HepG2 (cell line): ENCODE results near the gene MAJIN. TPM values are rescaled to one million over a fixed set of nuclear protein-coding genes. Genes with fewer than 3 reads are reported as not detected.

Experiments used
- ATAC-seq: fragments of 200-7000 bp; cut with Tn5 transposase; 3 replicates; pipeline ENCODE4 v1.9.1; 2020; ENCODE audit warnings: mild to moderate bottlenecking, moderate library complexity
- BruUV-seq: library from RNA; stranded (reverse); fragments of 400-500 nt; replicated peaks from 2 replicates; lab custom pipeline; 2021; lab: Mats Ljungman, UMichigan
- CTCF ChIA-PET: fragments of 300-600 bp; formaldehyde crosslinking; extraction: SDS; loops from one replicate; lab custom pipeline; 2021; ENCODE audit warnings: low total read pairs, inconsistent platforms, low intra/inter-chr PET ratio; lab: Yijun Ruan, JAX
- POLR2A ChIA-PET: fragments of 350-600 bp; sonication (Branson Sonifier 250); formaldehyde crosslinking; loops from one replicate; lab custom pipeline; 2020; ENCODE audit warnings: antibody characterized with exemption, inconsistent platforms; lab: Yijun Ruan, JAX
- DNase-seq: peaks from one replicate; pipeline ENCODE4 v3.0.0-alpha.2; 2015; ENCODE audit warnings: low spot score
- FAIRE-seq: peaks from 3 replicates; lab custom pipeline; 2011; peaks lifted over from hg19 to GRCh38; lab: Jason Lieb, UNC
- H2AFZ ChIP-seq: one replicate; pipeline ENCODE4 v1.6.1; 2011; ENCODE audit warnings: low read length, inconsistent platforms
- H3K27ac ChIP-seq: fragments of 300-600 bp; 3 replicates; pipeline ENCODE4 v1.8.0; 2011; ENCODE audit warnings: mixed run types, mild to moderate bottlenecking, mixed read lengths, low read length, inconsistent platforms; ENCODE audit not compliant: insufficient read depth; ENCODE audit errors: extremely low read length
- H3K27me3 ChIP-seq, 2 experiments: fragments of 200-600 bp in 1 of 2; 2 replicates in 1 of 2; 3 replicates in 1 of 2; pipeline versions ENCODE4 v1.6.0 to v1.8.0; 2011; ENCODE audit warnings: low read length in 2 of 2, mild to moderate bottlenecking in 2 of 2, moderate library complexity in 2 of 2, inconsistent platforms in 1 of 2; ENCODE audit not compliant: insufficient read depth in 2 of 2, control insufficient read depth in 1 of 2
- H3K36me3 ChIP-seq, 2 experiments: fragments of 200-600 bp in 1 of 2; replicated peaks in 1 of 2; 2 replicates in 1 of 2; 3 replicates in 1 of 2; pipeline versions ENCODE4 v1.5.1 to v1.8.0; 2011; ENCODE audit warnings: low read length in 2 of 2, inconsistent platforms in 1 of 2; ENCODE audit not compliant: insufficient read depth in 2 of 2, control insufficient read depth in 1 of 2
- H3K4me1 ChIP-seq: 2 replicates; pipeline ENCODE4 v1.5.1; 2012; ENCODE audit warnings: low read length, inconsistent platforms; ENCODE audit not compliant: insufficient read depth
- H3K4me2 ChIP-seq: 2 replicates; pipeline ENCODE4 v1.6.0; 2011; ENCODE audit warnings: low read depth, low read length, inconsistent platforms
- H3K4me3 ChIP-seq, 3 experiments: fragments of 200-600 bp in 1 of 3; sonication (generic), shearing (Covaris generic) in 1 of 3; replicated peaks in 1 of 3; 2 replicates each; pipeline ENCODE4 v1.5.1; 2011 to 2016; ENCODE audit warnings: low read length in 3 of 3, inconsistent platforms in 2 of 3, low read depth in 2 of 3, mild to moderate bottlenecking in 2 of 3, control low read depth in 1 of 3, mixed read lengths in 1 of 3; ENCODE audit not compliant: insufficient read depth in 1 of 3
- H3K79me2 ChIP-seq: one replicate; pipeline ENCODE4 v1.6.1; 2011; ENCODE audit warnings: low read length, inconsistent platforms; ENCODE audit not compliant: insufficient read depth
- H3K9ac ChIP-seq: 2 replicates; pipeline ENCODE4 v1.6.0; 2011; ENCODE audit warnings: mild to moderate bottlenecking, low read depth, low read length, inconsistent platforms; ENCODE audit not compliant: insufficient read depth
- H3K9me3 ChIP-seq: 2 replicates; pipeline ENCODE4 v1.5.1; 2012; ENCODE audit warnings: mild to moderate bottlenecking, low read length
- H4K20me1 ChIP-seq: 2 replicates; pipeline ENCODE4 v1.6.0; 2011; ENCODE audit warnings: inconsistent platforms, mild to moderate bottlenecking, low read length, moderate library complexity; ENCODE audit not compliant: insufficient read depth
- ATF3 ChIP-seq: sonication (generic); formaldehyde crosslinking; IDR thresholded peaks from 2 replicates; pipeline ENCODE4 v1.4.0; 2020; ENCODE audit warnings: missing genetic modification reagents
- KLF9 ChIP-seq: IDR thresholded peaks from 2 replicates; pipeline ENCODE4 v1.6.1; 2016; ENCODE audit warnings: low read depth
- MAFG ChIP-seq: sonication (generic); formaldehyde crosslinking; IDR thresholded peaks from 2 replicates; pipeline ENCODE4 v1.5.1; 2020; ENCODE audit warnings: mild to moderate bottlenecking, missing genetic modification reagents
- MED8 ChIP-seq: sonication (generic); formaldehyde crosslinking; IDR thresholded peaks from 2 replicates; pipeline ENCODE4 v1.8.1; 2023; ENCODE audit warnings: mild to moderate bottlenecking, missing genetic modification reagents; ENCODE audit not compliant: insufficient replicate concordance
- MTA1 ChIP-seq: sonication (generic); formaldehyde crosslinking; IDR thresholded peaks from 2 replicates; pipeline ENCODE4 v1.4.0; 2020; ENCODE audit warnings: missing genetic modification reagents, mild to moderate bottlenecking, borderline replicate concordance
- RFXAP ChIP-seq: sonication (generic); formaldehyde crosslinking; IDR thresholded peaks from 2 replicates; pipeline ENCODE4 v1.4.0; 2020; ENCODE audit warnings: missing genetic modification reagents, borderline replicate concordance
- SP1 ChIP-seq, 2 experiments: fragments of 450-650 bp in 1 of 2; sonication (generic) in 1 of 2; formaldehyde crosslinking in 1 of 2; IDR thresholded peaks; 2 replicates each; pipeline versions ENCODE4 v1.4.0 to v1.6.1; 2016 to 2020; ENCODE audit warnings: missing genetic modification reagents in 1 of 2
- XRCC5 ChIP-seq: fragments of 200-400 bp; formaldehyde crosslinking; optimal IDR thresholded peaks from 2 replicates; pipeline ENCODE3; 2017; ENCODE audit warnings: mild to moderate bottlenecking, low read length
- YY1 ChIP-seq: IDR thresholded peaks from 2 replicates; pipeline ENCODE4 v1.6.1; 2011; ENCODE audit warnings: low read length, low read depth, moderate library complexity, mild to moderate bottlenecking; ENCODE audit not compliant: insufficient read depth, insufficient replicate concordance
- ZNF138 ChIP-seq: sonication (generic); formaldehyde crosslinking; IDR thresholded peaks from 2 replicates; pipeline ENCODE4 v1.5.0; 2020; ENCODE audit warnings: mild to moderate bottlenecking, low read depth, missing genetic modification reagents
- ZNF225 ChIP-seq: sonication (generic); formaldehyde crosslinking; IDR thresholded peaks from 2 replicates; pipeline ENCODE4 v1.4.0; 2020; ENCODE audit warnings: mild to moderate bottlenecking, missing genetic modification reagents
- ZNF292 ChIP-seq: sonication (generic); formaldehyde crosslinking; IDR thresholded peaks from 2 replicates; pipeline ENCODE4 v1.8.1; 2022; ENCODE audit warnings: mild to moderate bottlenecking, low read depth, missing genetic modification reagents, borderline replicate concordance
- ZNF441 ChIP-seq: sonication (generic); formaldehyde crosslinking; IDR thresholded peaks from 2 replicates; pipeline ENCODE4 v1.7.0; 2021; ENCODE audit warnings: missing genetic modification reagents, borderline replicate concordance
- ZNF589 ChIP-seq: sonication (generic); formaldehyde crosslinking; conservative IDR thresholded peaks from 2 replicates; pipeline ENCODE4 v1.8.0; 2022; ENCODE audit warnings: mild to moderate bottlenecking, moderate library complexity, missing genetic modification reagents
- ZNF816 ChIP-seq: sonication (generic); formaldehyde crosslinking; IDR thresholded peaks from 2 replicates; pipeline ENCODE4 v1.8.0; 2022; ENCODE audit warnings: missing genetic modification reagents, mild to moderate bottlenecking, borderline replicate concordance
- ZSCAN30 ChIP-seq: sonication (generic); formaldehyde crosslinking; IDR thresholded peaks from 2 replicates; pipeline ENCODE4 v1.5.0; 2020; ENCODE audit warnings: mild to moderate bottlenecking, missing genetic modification reagents
- WGBS: methylation state at CpG from one replicate; pipeline ENCODE4 v1.1.6; 2017; ENCODE audit warnings: low lambda C conversion rate; 5-methylcytosine and 5-hydroxymethylcytosine counted together
- in situ Hi-C: cut with HindIII; loops from 2 replicates; pipeline ENCODE4 v1.10.0; 2017; ENCODE audit warnings: low pct_unique_long_range_greater_than_20kb; ENCODE audit not compliant: extremely low pct_ligation_motif_present
- intact Hi-C: fragments of 100-400 bp; cut with micrococcal nuclease; formaldehyde crosslinking; loops from one replicate; pipeline ENCODE4 v1.10.0; 2022; ENCODE audit not compliant: unreplicated experiment
- polyA plus RNA-seq, 8 experiments: library from polyadenylated mRNA; depleted of rRNA in 3 of 8; stranded (reverse) in 7 of 8; unstranded in 1 of 8; fragments of >200 nt; fragmentation: Illumina TruSeq in 4 of 8; extraction: Trizol in 4 of 8; gene quantifications; 2 replicates each; pipeline versions ENCODE4 v1.2.1 to v1.2.3, GENCODE V29; 2011 to 2016; ENCODE audit warnings: low read depth in 4 of 8, missing spikeins in 1 of 8, mixed read lengths in 1 of 8; ENCODE audit not compliant: insufficient read depth in 1 of 8
- total RNA-seq, 5 experiments: library from RNA; depleted of rRNA; stranded (reverse); fragments of >200 nt; fragmentation: Illumina TruSeq; extraction: Trizol; gene quantifications; 2 replicates each; pipeline ENCODE4 v1.2.3, GENCODE V29; 2016; ENCODE audit warnings: low read depth in 1 of 5
- TF ChIP-seq, protein P1 (sequence below): sonication (generic); formaldehyde crosslinking; IDR thresholded peaks from 2 replicates; pipeline ENCODE4 v1.5.0; 2020; ENCODE audit warnings: mild to moderate bottlenecking, missing genetic modification reagents
- TF ChIP-seq, protein P2 (sequence below): sonication (generic); formaldehyde crosslinking; IDR thresholded peaks from 2 replicates; pipeline ENCODE4 v1.8.1; 2023; ENCODE audit warnings: mild to moderate bottlenecking, missing genetic modification reagents

MAJIN gene
- total and polyA plus RNA-seq, 2 of the 13 experiments (the other 11 are each of a cell fraction or from before 2014, with no cell fraction given): not detected

DNA sequence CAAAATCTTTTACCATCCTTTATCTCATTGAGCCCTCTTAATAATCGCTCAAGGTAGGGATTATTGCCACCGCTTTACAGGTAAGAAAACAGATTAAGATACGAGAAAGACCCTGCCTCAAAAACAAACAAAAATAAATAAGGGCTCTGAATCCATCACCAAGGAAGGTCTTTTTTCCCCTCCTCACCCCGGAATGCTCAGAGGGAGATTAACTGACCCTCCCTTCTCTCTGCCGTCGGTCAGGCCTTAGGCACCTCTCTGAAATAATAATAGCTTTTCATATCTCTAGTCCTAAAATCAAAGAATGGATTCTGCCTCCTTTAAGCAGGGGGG lies 54.3 kb downstream of the MAJIN start (continued):
- TF ChIP-seq, protein P1, sequence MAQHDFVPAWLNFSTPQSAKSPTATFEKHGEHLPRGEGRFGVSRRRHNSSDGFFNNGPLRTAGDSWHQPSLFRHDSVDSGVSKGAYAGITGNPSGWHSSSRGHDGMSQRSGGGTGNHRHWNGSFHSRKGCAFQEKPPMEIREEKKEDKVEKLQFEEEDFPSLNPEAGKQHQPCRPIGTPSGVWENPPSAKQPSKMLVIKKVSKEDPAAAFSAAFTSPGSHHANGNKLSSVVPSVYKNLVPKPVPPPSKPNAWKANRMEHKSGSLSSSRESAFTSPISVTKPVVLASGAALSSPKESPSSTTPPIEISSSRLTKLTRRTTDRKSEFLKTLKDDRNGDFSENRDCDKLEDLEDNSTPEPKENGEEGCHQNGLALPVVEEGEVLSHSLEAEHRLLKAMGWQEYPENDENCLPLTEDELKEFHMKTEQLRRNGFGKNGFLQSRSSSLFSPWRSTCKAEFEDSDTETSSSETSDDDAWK (CRISPR knock-in tag): no peak
- no peak for TF ChIP-seq ATF3

DNA sequence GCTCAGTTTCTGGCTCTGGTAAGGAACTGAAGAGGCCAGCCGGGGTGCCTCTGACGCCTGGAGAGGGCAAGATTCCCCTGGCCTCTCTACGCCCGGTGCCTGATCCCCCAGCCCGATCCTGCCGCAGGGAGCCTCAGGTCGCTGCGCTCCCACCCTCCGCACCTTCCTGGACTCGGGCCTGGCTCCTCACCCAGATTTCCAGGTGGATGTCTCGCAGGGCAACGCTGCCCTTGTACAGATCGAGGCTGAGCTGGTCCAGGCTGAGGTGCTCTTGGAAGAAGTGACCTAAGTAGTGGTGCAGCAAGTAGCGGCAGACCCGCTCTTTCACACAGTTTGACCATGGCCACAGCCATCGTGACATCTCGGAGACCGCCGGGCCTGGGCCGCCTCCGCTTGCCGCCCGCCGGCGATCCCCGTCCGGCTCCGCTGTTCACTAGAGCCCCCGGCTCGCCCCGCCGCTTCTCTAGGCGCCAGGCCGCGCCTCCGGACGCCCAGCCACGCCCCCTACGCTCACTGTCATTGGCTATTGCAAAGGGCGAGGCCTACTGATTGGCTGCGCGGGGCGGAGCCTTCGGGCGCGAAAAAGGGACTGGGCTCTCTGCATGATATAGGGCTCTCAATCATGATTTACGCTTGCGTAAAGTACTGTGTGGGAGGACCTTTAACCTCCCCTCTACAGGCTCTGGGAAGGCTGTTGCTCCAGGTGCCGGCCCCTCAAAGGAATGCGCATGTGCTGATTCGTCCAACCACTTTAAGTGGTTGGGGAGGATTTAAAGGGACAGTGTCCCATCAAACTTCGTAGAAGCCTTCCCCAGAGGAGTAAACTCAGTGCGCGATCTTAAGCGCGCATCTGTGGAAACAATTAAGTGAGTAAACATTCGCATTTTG lies 54.9 kb downstream of the MAJIN start, which contains the start of gene ATG2A:
Gene ATG2A, minus strand, starts transcription at position 435 of the 888 bp plus-strand sequence. Its CDS starts 74 bp downstream, at position 361.
- intact Hi-C loops: loop anchor here (1.0 to 2.0 kb wide), 2 partner anchors 70 to 80 kb away; partner anchors contain the start of gene BATF2
- no peaks in the 10 kb centered on the region for H3K9me3 ChIP-seq
- H3K4me1 ChIP-seq: peaks cover 36% of the 10 kb centered on the region
- BruUV-seq: no TSS peak
- peak; percentile 100 for FAIRE-seq
- in situ Hi-C loops: no loop called here
- H3K9ac ChIP-seq: peak within 1 kb of the TSS; percentile 90
- peak; percentile 99 for DNase-seq
- ChIA-PET POLR2A (interaction anchor here (0.6 to 2.1 kb wide), 5 partner anchors 8 to 152 kb away, joined by 3 to 15 read pairs (median 5); partner anchors contain the start of genes BATF2, GPHA2 and PPP2R5B), CTCF (no interaction called here)
- peak within 1 kb of the TSS; percentile 78 to 100 (median 93) for H3K4me3 ChIP-seq
- H3K79me2 ChIP-seq: peaks cover 15% of the 10 kb centered on the region
- H3K4me2 ChIP-seq: peak within 1 kb of the TSS; percentile 87
- H4K20me1 ChIP-seq: peaks cover 5% of the 10 kb centered on the region; the same call in 1 of the 2 replicates
- 2% methylated on average over 36 of the region's 57 CpGs for WGBS
- peaks cover 15 to 19% of the 10 kb centered on the region in 2 experiments; a peak in 4 of 5 replicates for H3K36me3 ChIP-seq
- peak within 1 kb of the TSS; percentile 63 for H3K27ac ChIP-seq
- peak; percentile 95 for ATAC-seq
- H2AFZ ChIP-seq: peak within 1 kb of the TSS; percentile 60
- no peaks in the 10 kb centered on the region; a peak in 1 of 5 replicates for H3K27me3 ChIP-seq
- no peak for TF ChIP-seq ZNF292
- peak; percentile 65 for TF ChIP-seq YY1
- TF ChIP-seq MAFG (CRISPR knock-in tag): no peak
- TF ChIP-seq ZSCAN30 (CRISPR knock-in tag): no peak
- TF ChIP-seq RFXAP (CRISPR knock-in tag): peak; percentile 32; the same call in 1 of the 2 replicates
- peak; percentile 36 for TF ChIP-seq XRCC5
- TF ChIP-seq MTA1 (CRISPR knock-in tag): 0 out of 2 replicates have a peak, but pooled peaks have one; percentile 37
- peak; percentile 79 for TF ChIP-seq ZNF589
- TF ChIP-seq ZNF225 (CRISPR knock-in tag): peak; percentile 27; the same call in 1 of the 2 replicates
- peak; percentile 56; the same call in 1 of the 2 replicates for TF ChIP-seq ZNF138 (CRISPR knock-in tag)
- peak; percentile 84; the same call in 1 of the 2 replicates for TF ChIP-seq ZNF816 (CRISPR knock-in tag)
- TF ChIP-seq, protein P2, sequence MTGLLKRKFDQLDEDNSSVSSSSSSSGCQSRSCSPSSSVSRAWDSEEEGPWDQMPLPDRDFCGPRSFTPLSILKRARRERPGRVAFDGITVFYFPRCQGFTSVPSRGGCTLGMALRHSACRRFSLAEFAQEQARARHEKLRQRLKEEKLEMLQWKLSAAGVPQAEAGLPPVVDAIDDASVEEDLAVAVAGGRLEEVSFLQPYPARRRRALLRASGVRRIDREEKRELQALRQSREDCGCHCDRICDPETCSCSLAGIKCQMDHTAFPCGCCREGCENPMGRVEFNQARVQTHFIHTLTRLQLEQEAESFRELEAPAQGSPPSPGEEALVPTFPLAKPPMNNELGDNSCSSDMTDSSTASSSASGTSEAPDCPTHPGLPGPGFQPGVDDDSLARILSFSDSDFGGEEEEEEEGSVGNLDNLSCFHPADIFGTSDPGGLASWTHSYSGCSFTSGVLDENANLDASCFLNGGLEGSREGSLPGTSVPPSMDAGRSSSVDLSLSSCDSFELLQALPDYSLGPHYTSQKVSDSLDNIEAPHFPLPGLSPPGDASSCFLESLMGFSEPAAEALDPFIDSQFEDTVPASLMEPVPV: peak; percentile 89; the same call in 1 of the 2 replicates
- TF ChIP-seq ZNF441 (CRISPR knock-in tag): no peak
- peak; percentile 28; the same call in 1 of the 2 replicates for TF ChIP-seq KLF9
- no peak for TF ChIP-seq SP1 (IDR thresholded peaks at IDR 0.05)
- peak; percentile 98 for TF ChIP-seq SP1 (CRISPR knock-in tag; IDR thresholded peaks at IDR 0.05)
- no peak for TF ChIP-seq MED8 (CRISPR knock-in tag)
